Breast epithelium (tissue), 4 donors: ENCODE measurements around the gene GKN1. TPM values are rescaled to one million over a fixed set of nuclear protein-coding genes. Genes with fewer than 3 reads are reported as not detected.
"Not testable (repeated sequence)": the region's sequence is repeated elsewhere in the genome, so short reads cannot be mapped to it uniquely, and the experiment has no call there.

Experiments
- DNase-seq, 2 donors: peaks; one replicate each; pipeline ENCODE4 v3.0.0-alpha.2; 2019; ENCODE audit warnings: low spot score in 2 of 2
- H3K27ac ChIP-seq, 2 donors: fragments of 200-600 bp; sonication (generic) in 1 of 2; one replicate each; pipeline ENCODE4 v1.5.1; 2016 to 2019; ENCODE audit warnings: mild to moderate bottlenecking in 1 of 2
- H3K27me3 ChIP-seq, 2 donors: fragments of 200-600 bp; sonication (generic) in 1 of 2; one replicate each; pipeline versions ENCODE4 v1.5.1 to v1.6.0; 2017 to 2019; ENCODE audit warnings: control low read depth in 1 of 2, mild to moderate bottlenecking in 1 of 2
- H3K36me3 ChIP-seq: fragments of 200-600 bp; one replicate; pipeline ENCODE4 v1.5.1; 2019
- H3K4me1 ChIP-seq, 2 donors: fragments of 200-600 bp; sonication (generic); one replicate each; pipeline ENCODE4 v1.5.1; 2016 to 2019; ENCODE audit warnings: control low read depth in 1 of 2
- H3K4me3 ChIP-seq, 3 donors: fragments of 200-600 bp; sonication (generic); 1 replicate in 2 of 3; 2 replicates in 1 of 3; pipeline ENCODE4 v1.5.1; 2016 to 2019; ENCODE audit warnings: mild to moderate bottlenecking in 3 of 3, moderate library complexity in 2 of 3
- H3K9me3 ChIP-seq, 2 donors: fragments of 200-600 bp; sonication (generic) in 1 of 2; one replicate each; pipeline ENCODE4 v1.5.1; 2016 to 2019; ENCODE audit warnings: control low read depth in 1 of 2
- POLR2A ChIP-seq: fragments of 450-650 bp; IDR thresholded peaks from one replicate; pipeline ENCODE4 v1.6.1; 2016; ENCODE audit warnings: antibody characterized with exemption, mild to moderate bottlenecking, moderate library complexity
- POLR2AphosphoS5 ChIP-seq, 3 donors: sonication (generic); formaldehyde crosslinking; IDR thresholded peaks; one replicate each; pipeline ENCODE4 v1.6.1; 2017; ENCODE audit warnings: antibody characterized with exemption in 3 of 3
- intact Hi-C: fragments of 100-400 bp; cut with DNase I; formaldehyde crosslinking; loops from one replicate; pipeline ENCODE4 v1.15.1; 2023; ENCODE audit warnings: low total_unique reads
- total RNA-seq, 3 donors: library from RNA; depleted of rRNA; stranded (reverse); fragments of >200 nt; gene quantifications; one replicate each; pipeline ENCODE4 v1.1.0, GENCODE V29; 2016
- TF ChIP-seq, protein P1 (sequence below), 3 donors: fragments of 450-650 bp; IDR thresholded peaks; one replicate each; pipeline ENCODE4 v1.5.1; 2016 to 2017; ENCODE audit warnings: antibody characterized with exemption in 3 of 3, mild to moderate bottlenecking in 3 of 3, moderate library complexity in 3 of 3

GKN1 gene
- total RNA-seq, 3 donors from 2014 or later: not detected

GRCh38 chr2:68943581-68944568 lies 30.6 kb upstream of the GKN1 start:
- H3K4me3 ChIP-seq: no peak overlapping the region
- no peaks in the 10 kb centered on the region for H3K9me3 ChIP-seq
- no peaks in the 10 kb centered on the region for H3K27me3 ChIP-seq
- intact Hi-C loops: no loop called here
- DNase-seq: no peak
- TF ChIP-seq, protein P1, sequence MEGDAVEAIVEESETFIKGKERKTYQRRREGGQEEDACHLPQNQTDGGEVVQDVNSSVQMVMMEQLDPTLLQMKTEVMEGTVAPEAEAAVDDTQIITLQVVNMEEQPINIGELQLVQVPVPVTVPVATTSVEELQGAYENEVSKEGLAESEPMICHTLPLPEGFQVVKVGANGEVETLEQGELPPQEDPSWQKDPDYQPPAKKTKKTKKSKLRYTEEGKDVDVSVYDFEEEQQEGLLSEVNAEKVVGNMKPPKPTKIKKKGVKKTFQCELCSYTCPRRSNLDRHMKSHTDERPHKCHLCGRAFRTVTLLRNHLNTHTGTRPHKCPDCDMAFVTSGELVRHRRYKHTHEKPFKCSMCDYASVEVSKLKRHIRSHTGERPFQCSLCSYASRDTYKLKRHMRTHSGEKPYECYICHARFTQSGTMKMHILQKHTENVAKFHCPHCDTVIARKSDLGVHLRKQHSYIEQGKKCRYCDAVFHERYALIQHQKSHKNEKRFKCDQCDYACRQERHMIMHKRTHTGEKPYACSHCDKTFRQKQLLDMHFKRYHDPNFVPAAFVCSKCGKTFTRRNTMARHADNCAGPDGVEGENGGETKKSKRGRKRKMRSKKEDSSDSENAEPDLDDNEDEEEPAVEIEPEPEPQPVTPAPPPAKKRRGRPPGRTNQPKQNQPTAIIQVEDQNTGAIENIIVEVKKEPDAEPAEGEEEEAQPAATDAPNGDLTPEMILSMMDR (IDR thresholded peaks at IDR 0.05): peak; percentile 44 to 79 (median 67)
- TF ChIP-seq POLR2AphosphoS5 (IDR thresholded peaks at IDR 0.05): no peak
- no peak for TF ChIP-seq POLR2A
- H3K27ac ChIP-seq: no peak overlapping the region
- no peaks in the 10 kb centered on the region for H3K4me1 ChIP-seq
- no peaks in the 10 kb centered on the region for H3K36me3 ChIP-seq

- no peaks in the 10 kb centered on the region for H3K36me3 ChIP-seq
- TF ChIP-seq POLR2A: no peak
- no peak for TF ChIP-seq POLR2AphosphoS5 (IDR thresholded peaks at IDR 0.05)
- TF ChIP-seq, protein P1 (IDR thresholded peaks at IDR 0.05): no peak
- no peaks in the 10 kb centered on the region for H3K9me3 ChIP-seq
- intact Hi-C loops: no loop called here
- H3K4me3 ChIP-seq: no peak overlapping the region
- no peaks in the 10 kb centered on the region for H3K27me3 ChIP-seq
- no peaks in the 10 kb centered on the region for H3K4me1 ChIP-seq
- no peak for DNase-seq
- no peak overlapping the region for H3K27ac ChIP-seq
Measured at GRCh38 chr2:68946117-68946516, 28.3 kb upstream of the GKN1 start.

DNA sequence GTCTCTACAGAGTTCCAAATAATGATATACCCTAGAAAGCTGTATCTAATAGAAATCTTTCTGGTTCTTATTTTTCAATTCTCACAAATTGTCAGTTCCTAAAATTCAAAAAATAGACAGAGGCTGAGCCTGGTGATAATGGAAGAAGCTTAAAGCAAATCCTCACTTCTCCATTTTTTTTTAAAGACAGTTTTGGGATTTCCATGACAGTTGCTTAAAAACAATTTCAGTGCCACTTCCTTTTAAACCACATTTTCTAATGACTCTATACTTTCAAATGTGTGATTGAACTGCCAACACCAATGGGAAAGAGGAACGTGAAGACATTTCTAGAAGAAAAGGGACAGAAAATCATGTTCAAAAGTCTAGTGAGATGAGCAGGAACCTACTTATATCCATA lies 25.7 kb upstream of the GKN1 start:
- no peaks in the 10 kb centered on the region for H3K9me3 ChIP-seq
- DNase-seq: no peak
- no peaks in the 10 kb centered on the region for H3K36me3 ChIP-seq
- TF ChIP-seq POLR2AphosphoS5 (IDR thresholded peaks at IDR 0.05) (no peak), POLR2A (no peak)
- TF ChIP-seq, protein P1 (IDR thresholded peaks at IDR 0.05): no peak
- intact Hi-C loops: no loop called here
- no peaks in the 10 kb centered on the region for H3K4me1 ChIP-seq
- H3K27ac ChIP-seq: no peak overlapping the region
- no peaks in the 10 kb centered on the region for H3K27me3 ChIP-seq
- no peak overlapping the region for H3K4me3 ChIP-seq

GRCh38 chr2:68951899-68952298 lies 22.5 kb upstream of the GKN1 start:
- Histone ChIP-seq H3K4me3 (no peak overlapping the region), H3K9me3 (no peaks in the 10 kb centered on the region), H3K27ac (no peak overlapping the region), H3K27me3 (no peaks in the 10 kb centered on the region), H3K4me1 (no peaks in the 10 kb centered on the region), H3K36me3 (no peaks in the 10 kb centered on the region)
- TF ChIP-seq POLR2AphosphoS5 (IDR thresholded peaks at IDR 0.05) (no peak), POLR2A (no peak)
- TF ChIP-seq, protein P1 (IDR thresholded peaks at IDR 0.05): no peak
- intact Hi-C loops: no loop called here
- no peak for DNase-seq

DNA sequence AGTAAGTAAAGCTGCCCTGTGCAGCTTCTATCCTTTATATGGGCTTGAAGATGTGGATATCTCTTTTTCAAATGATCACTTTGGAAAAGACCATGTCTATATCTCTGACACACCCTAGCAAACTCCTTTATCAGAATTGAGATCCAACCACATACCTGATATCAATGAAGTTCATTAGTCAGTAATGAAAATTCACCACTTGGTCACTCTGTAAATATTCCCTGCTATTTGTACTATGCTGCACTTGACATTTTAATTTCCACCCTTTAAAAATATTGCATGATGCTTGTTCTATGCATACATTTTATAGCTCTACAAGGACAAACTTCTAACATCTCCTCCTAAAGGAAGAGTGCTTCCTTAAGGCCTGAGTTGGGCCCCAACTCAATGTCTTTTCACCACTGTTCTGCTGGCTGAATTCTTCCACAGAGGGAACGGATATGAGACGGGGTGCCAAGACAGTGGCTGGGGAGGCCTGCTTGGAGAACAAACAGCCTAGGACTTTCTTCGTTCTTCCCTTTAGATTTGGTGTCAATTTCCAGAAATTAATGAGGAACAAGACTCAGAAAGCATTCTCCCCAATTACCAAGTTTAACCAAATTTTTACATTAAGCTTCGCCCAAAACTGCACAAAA lies 21.4 kb upstream of the GKN1 start, which contains the start of gene GKN2:
TSS of gene GKN2 (minus strand) at position 7 of the 635 bp plus-strand sequence. CDS start 32 bp downstream, outside the sequence.
- no peak within 1 kb of the TSS for H3K27ac ChIP-seq

GRCh38 chr2:68955432-68955831 lies 19.0 kb upstream of the GKN1 start:
- H3K27me3 ChIP-seq, H3K4me3 ChIP-seq, H3K27ac ChIP-seq, DNase-seq, intact Hi-C loops, H3K9me3 ChIP-seq, H3K4me1 ChIP-seq, H3K36me3 ChIP-seq: not testable (repeated sequence)

More for the DNA sequence above, 21.4 kb upstream of the GKN1 start, which contains the start of gene GKN2:
- no peak for DNase-seq
- Histone ChIP-seq H3K4me3 (no peak within 1 kb of the TSS), H3K9me3 (no peaks in the 10 kb centered on the region), H3K4me1 (no peaks in the 10 kb centered on the region), H3K27me3 (no peaks in the 10 kb centered on the region), H3K36me3 (no peaks in the 10 kb centered on the region)
- intact Hi-C loops: no loop called here
- TF ChIP-seq POLR2AphosphoS5 (IDR thresholded peaks at IDR 0.05) (no peak), POLR2A (no peak)
- TF ChIP-seq, protein P1 (IDR thresholded peaks at IDR 0.05): no peak
